PC-3 (cell line): ENCODE measurements around the gene FUS.

Experiments
- EZH2 ChIP-seq: fragments of 300-600 bp; sonication (generic); IDR thresholded peaks from one replicate; pipeline ENCODE4 v1.6.1; 2017; ENCODE audit warnings: antibody characterized with exemption, mild to moderate bottlenecking, low read length; ENCODE audit not compliant: unreplicated experiment
- EZH2phosphoT487 ChIP-seq: fragments of 300-600 bp; sonication (generic); IDR thresholded peaks from 2 replicates; pipeline ENCODE4 v1.6.1; 2018; ENCODE audit warnings: mild to moderate bottlenecking, antibody characterized with exemption, low read length, borderline replicate concordance
- TF ChIP-seq, protein P1 (sequence below): fragments of 300-600 bp; sonication (generic); conservative IDR thresholded peaks from 2 replicates; pipeline ENCODE4 v1.5.1; 2017; ENCODE audit warnings: antibody characterized with exemption, low read depth, mild to moderate bottlenecking, low read length

DNA sequence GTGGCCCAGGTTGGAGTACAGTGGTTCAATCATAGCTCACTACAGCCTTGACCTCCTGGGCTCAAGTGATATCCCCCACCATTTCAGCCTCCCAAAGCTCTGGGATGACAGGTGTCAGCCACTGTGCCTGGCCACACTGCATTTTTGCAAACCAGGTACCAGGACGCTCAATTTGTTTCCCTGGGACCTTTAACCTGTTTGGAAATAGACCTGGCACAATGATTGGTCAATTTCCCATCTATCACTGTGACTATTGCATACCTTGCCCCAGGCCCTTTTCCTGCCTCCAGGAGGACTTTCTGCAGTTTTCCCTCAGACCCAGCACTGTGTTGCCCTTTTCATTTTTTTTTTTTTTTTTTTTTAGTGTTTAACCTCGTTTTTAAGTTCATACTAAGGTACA lies 11.1 kb upstream of the FUS start:
- TF ChIP-seq, protein P1, sequence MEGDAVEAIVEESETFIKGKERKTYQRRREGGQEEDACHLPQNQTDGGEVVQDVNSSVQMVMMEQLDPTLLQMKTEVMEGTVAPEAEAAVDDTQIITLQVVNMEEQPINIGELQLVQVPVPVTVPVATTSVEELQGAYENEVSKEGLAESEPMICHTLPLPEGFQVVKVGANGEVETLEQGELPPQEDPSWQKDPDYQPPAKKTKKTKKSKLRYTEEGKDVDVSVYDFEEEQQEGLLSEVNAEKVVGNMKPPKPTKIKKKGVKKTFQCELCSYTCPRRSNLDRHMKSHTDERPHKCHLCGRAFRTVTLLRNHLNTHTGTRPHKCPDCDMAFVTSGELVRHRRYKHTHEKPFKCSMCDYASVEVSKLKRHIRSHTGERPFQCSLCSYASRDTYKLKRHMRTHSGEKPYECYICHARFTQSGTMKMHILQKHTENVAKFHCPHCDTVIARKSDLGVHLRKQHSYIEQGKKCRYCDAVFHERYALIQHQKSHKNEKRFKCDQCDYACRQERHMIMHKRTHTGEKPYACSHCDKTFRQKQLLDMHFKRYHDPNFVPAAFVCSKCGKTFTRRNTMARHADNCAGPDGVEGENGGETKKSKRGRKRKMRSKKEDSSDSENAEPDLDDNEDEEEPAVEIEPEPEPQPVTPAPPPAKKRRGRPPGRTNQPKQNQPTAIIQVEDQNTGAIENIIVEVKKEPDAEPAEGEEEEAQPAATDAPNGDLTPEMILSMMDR: no peak
- TF ChIP-seq EZH2: no peak
- no peak for TF ChIP-seq EZH2phosphoT487
